Right ventricle myocardium inferior (tissue), 1 donor: Measurements from ENCODE around the gene DAND5. TPM values are rescaled to one million over a fixed set of nuclear protein-coding genes. Genes with fewer than 3 reads are reported as not detected.

ENCODE experiments used
- ATAC-seq: fragments of 200-7000 bp; cut with Tn5 transposase; one replicate; pipeline ENCODE4 v1.9.1; 2020; ENCODE audit warnings: mild to moderate bottlenecking, moderate library complexity
- DNase-seq: peaks from one replicate; pipeline ENCODE4 v3.0.0; 2021; ENCODE audit errors: missing footprints
- intact Hi-C: fragments of 100-400 bp; cut with DNase I; formaldehyde crosslinking; loops from one replicate; pipeline ENCODE4 v1.11.0; 2022
- total RNA-seq: library from RNA; stranded (reverse); fragmentation: NEBNext Ultra II Directional; extraction: Animal tissue kit (Norgen Biotek cat#: 25700); gene quantifications from one replicate; pipeline ENCODE4 v1.2.1, GENCODE V29; 2021
- donor health status: DM: no; HTN: yes; CAD: no; lungs with severe emphysema.

The DAND5 gene
- total RNA-seq, 1 donor from 2014 or later = 9.9 TPM

- ATAC-seq (no peak), DNase-seq (no peak)
- intact Hi-C loops = loop anchor here (2.0 kb wide), 1 partner anchor 46 kb away; no protein-coding TSS in a partner anchor
Measured at GRCh38 chr19:12984683-12985048, 15.3 kb downstream of the DAND5 start.

DNA sequence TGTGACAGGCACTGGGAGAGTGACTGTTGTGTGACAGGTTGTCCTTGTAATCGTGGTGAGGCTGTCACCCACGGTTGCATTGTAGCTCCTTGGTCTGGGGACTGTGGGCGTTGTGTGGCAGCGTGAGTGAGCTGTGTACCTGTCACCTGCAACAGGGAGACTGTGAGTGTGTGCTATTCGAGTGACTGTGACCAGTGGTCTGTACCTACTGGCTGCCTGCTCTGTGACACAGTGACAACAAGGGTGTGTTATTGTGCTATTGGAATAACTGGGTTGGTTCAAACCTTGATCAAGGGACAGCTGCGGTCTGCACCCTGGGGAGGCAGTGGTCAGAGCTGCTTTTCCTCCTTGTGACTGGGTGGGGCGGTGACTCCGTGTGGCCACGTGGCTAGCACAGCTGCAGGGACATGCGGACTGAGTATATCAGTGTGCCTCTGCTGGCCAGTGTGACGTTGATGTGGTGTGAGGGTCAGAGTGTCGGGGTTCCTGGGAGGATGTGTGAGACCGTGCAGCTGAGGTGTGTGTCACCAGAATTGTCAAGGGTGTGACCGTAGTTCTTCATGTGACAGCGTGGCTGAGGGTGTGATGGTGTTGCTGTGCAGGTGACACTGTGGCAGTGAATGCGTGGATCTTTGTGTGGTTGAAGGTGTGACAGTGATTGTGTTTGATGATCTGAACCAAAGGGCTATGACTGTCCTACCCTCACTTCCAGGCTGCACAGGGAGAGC is 15.8 kb downstream of the DAND5 start:
- intact Hi-C loops = loop anchor here (2.0 kb wide), 1 partner anchor 46 kb away; no protein-coding TSS in a partner anchor

GRCh38 chr19:12986726-12987125 is 17.4 kb downstream of the DAND5 start:
- ATAC-seq (no peak), DNase-seq (no peak)
- intact Hi-C loops = no loop called here

More for the DNA sequence above, 15.8 kb downstream of the DAND5 start:
- no peak for DNase-seq
- peak; percentile 72 for ATAC-seq

DNA sequence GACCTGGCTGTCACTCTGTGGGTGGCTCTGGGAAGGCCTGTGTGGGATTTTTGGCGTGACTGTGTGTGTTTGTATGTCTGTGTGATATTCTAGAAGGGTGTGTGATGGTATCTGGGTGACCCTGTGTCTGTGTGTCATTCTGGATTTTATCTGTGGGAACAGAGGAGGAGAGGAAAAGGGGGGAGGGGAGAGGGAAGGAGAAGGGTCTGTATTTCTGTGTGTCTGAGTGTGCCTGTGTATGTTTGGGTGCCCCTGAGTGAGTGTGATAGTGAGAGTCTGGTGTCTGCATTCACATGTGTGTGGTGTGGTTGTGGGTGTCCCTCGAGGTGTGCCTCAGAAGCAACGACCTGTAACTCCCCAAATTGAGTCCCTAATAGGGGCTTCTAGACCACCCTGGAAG is 17.8 kb downstream of the DAND5 start:
- intact Hi-C loops = no loop called here
- no peak for DNase-seq
- no peak for ATAC-seq

- DNase-seq = no peak
- ATAC-seq = no peak
- intact Hi-C loops = no loop called here
Measured at GRCh38 chr19:12987781-12988180, 18.4 kb downstream of the DAND5 start.

- no peak for ATAC-seq
- peak; percentile 2 for DNase-seq
- intact Hi-C loops = no loop called here
Measured at GRCh38 chr19:12990431-12990830, 21.1 kb downstream of the DAND5 start.

- ATAC-seq = no peak
- intact Hi-C loops = no loop called here
- no peak for DNase-seq
Measured at GRCh38 chr19:12990853-12991252, 21.5 kb downstream of the DAND5 start.

- intact Hi-C loops = no loop called here
- peak; percentile 60 for DNase-seq
Measured at GRCh38 chr19:12991296-12991695, 21.9 kb downstream of the DAND5 start.

GRCh38 chr19:12992729-12993128 is 23.4 kb downstream of the DAND5 start:
- DNase-seq = no peak
- no peak for ATAC-seq

More at GRCh38 chr19:12991296-12991695, 21.9 kb downstream of the DAND5 start:
- no peak for ATAC-seq

DNA sequence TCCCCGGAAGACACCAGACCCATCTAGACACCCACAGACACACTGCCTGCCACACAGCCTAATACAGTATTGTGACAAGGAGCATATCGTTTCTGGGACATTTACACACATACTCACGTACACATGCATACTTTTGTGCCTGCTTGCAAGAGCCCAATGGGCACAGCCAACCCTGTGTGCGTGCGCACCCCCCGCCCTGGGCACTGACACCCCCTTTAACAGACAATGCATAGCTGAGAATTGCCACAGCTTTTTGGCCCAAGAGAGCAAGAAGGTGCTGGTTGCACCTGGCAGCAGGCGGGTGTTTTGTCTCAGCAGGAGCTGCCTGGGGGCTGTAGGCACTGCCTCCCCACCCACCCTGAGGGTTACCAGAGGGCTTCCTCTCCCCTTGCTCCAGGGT is 24.2 kb downstream of the DAND5 start:
- intact Hi-C loops = no loop called here
- no peak for DNase-seq
- no peak for ATAC-seq

More at GRCh38 chr19:12992729-12993128, 23.4 kb downstream of the DAND5 start:
- intact Hi-C loops = no loop called here

DNA sequence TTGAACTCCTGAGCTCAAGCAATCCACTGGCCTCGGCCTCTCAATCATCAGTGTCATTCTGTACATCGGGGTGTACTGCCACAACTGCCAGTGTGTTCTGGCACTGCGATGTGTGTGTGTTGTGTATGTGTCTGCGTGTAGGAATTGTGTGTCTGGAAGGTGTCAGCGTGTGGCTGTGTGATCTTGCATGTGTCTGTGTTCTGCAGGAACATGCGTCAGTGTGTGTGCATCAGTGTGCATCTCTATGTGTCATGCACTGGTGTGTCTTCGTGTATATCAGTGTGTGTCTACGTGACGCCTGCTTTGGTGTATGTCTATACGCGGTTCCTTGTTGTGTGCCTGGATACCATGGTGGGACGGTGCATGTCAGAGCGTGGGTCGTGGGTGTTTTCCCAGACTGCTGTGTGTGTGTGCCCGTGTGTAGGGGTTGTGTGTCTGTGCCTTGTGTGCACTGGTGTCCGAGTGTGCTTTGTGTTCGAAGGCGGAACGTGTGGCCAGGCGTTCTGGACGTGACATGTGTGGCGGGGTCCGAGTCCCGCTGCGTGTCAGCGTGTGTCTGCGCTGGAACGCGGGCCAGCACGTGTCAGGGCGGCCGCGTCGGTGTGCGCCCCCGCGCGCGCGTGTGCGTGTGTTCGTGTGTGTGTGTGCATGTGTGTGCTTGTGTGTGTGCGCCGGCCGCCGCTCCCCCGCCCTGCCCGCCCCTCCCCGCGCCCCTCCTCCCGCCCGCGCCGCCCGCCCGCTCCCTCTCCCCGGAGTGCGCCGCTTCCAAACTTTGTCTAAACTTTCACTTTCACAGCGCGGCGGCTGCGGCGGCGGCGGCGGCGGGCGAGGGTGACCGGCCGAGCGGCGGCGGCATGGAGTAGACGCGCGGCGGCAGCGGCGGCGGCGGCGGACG is 25.6 kb downstream of the DAND5 start, which contains the start of gene NFIX:
TSS of gene NFIX (plus strand) at position 775 of the 895 bp plus-strand sequence. CDS start 363 bp downstream, outside the sequence.
- peak; percentile 46 for ATAC-seq
- intact Hi-C loops = loop anchor here (1.0 to 5.0 kb wide), 2 partner anchors 37 to 66 kb away; no protein-coding TSS in a partner anchor
- DNase-seq = peak; percentile 87

DNA sequence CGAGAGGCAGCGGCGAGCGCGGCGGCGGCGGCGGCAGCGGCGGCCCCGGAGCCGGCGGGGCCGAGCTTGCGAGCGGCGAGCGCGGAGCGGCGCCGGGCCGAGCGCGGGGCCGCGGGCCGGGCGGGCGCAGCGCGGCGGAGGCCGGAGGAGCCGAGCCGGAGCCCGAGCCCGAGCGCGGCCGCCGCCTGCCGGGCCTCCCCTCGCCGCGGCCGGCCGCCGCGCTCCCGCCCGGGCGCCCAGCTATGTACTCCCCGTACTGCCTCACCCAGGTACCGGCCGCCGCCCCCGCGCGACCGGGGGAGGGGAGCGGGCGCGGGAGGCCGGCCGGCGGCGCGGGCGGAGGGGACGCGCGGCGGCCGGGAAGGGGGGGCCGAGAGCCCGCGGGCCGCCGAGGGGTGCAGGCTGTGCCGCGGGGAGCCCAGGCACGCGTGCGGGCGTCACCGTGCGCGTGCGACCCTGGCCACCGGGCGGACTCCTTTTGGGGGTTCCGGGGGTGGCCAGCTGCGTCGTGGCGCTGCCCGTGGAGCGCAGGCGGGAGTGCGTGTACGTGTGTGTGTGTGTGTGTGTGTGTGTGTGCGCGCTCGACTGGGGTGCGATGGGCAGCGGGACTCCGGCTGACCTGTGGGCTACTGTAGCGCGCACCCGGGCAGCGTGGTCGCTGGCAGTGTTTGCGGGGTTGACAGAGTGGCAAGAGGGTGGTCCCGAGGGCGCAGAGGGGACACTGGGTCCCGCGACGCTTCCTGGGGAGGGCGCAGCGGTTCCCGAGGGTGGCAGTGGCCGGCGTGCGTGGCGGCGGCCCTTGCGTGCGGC is 26.4 kb downstream of the DAND5 start:
- intact Hi-C loops = loop anchor here (1.0 to 5.0 kb wide), 2 partner anchors 36 to 66 kb away; no protein-coding TSS in a partner anchor
- DNase-seq (no peak), ATAC-seq (peak; percentile 30)

GRCh38 chr19:12996406-12997094 is 27.2 kb downstream of the DAND5 start:
- ATAC-seq (peak; percentile 61), DNase-seq (no peak)
- intact Hi-C loops = loop anchor here (5.0 kb wide), 1 partner anchor 36 kb away; no protein-coding TSS in a partner anchor

DNA sequence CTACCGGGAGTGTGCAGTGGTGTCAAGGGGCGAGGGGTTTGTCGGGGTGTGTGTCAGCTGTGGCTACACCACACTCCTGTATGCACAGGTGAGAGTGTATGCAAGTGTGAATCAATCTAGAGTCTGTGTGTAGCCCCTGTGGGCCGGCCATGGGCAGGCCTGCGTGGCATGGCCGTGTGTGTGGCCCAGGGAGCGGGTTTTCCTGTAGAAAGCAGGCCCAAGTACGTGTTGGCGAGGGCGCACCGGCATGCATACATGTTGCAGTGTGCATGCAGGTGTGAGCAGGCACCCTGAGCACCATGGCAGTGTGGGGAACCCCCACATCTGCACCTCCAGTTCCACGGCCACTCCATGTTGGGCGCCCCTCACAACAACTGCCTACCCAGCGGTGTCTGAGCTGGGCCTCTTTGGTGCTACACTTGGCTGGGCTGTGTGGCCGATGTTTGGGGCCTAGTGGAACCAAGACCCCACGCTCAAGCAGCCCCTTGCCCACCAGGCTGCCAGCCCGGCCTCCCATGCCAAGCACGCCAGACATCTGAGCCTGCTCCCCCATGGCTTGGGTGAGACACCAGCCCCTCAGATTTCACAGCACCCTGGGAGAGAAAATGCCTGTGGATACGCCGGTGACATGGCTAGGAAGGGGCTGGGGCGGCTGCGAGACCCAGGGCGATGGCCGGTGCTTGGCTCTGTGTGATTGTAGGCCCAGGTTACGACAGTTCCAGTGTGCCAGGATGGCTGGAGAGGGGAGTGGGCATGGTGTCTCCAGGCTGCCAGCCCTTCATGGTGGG is 28.0 kb downstream of the DAND5 start:
- intact Hi-C loops = loop anchor here (5.0 kb wide), 1 partner anchor 35 kb away; no protein-coding TSS in a partner anchor

DNA sequence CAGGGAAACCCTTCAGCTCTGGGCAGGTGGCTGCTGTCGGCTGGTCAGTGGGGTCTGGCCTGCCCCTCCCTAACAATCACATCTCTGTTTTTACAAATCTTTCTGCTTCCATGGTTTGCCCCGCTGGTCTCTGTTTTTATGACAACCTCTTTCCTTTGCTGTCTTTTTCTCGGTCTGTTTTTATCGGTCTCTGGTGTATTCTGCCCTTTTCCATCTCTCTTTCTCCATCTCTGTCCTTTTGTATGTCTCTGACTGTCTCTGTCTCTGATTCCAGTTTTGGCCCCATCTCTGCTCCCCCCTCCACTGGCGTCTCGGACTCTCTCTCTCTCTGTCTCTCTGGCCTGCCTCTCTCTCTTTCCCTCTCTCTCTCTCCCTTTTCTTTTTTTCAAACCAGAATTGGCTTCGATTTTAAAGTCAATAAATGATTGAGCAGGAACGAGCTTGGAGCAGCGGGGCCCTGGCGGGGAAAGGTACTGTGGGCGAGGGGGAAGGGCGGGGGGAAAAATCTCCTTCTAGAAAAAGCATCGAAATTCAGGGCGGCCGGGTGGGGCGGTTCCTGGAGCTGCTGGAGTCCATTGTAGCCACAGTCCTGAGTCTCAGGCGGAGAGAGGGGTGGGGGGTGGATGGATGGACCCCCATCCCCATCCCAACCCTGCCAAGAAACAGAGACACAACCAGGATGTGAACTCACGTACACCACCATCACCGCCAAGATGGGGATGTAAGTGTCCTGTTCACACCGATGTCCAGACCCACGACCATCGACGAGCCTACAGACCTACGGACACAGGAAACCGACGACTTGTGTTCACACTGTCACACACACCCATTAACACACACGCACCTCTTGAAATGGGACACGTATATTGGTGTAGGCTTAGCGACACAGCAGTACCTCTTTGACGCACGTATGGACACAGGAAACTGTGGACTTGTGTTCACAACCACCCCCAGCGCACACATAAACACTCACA is 28.9 kb downstream of the DAND5 start:
- intact Hi-C loops = loop anchor here (5.0 kb wide), 1 partner anchor 34 kb away; no protein-coding TSS in a partner anchor
- DNase-seq (no peak), ATAC-seq (no peak)

More for the DNA sequence above, 28.0 kb downstream of the DAND5 start:
- DNase-seq (no peak), ATAC-seq (no peak)

DNA sequence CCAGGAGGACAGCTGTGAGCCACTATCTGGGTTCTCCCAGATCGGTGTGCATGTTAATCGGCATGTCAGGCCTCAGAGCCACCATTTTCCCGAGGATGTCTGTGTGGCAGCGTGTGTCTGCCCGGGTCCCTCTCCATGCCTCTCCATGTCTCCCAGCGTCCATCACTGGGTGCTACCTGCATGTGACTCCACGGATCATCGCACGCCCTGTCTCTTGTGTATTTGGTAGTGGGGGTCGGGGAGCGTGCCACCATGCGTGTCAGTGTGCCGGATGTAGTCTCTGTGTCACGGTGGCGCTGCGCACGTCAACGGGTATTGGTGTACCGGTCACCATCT is 31.8 kb downstream of the DAND5 start:
- no peak for ATAC-seq

More for the DNA sequence above, 31.8 kb downstream of the DAND5 start:
- intact Hi-C loops = no loop called here
- no peak for DNase-seq
